ENCODE results near the gene IFT25. TPM values are rescaled to one million over a fixed set of nuclear protein-coding genes. Genes with fewer than 3 reads are reported as not detected.

The IFT25 gene
- total and polyA plus RNA-seq, 2 of the 13 experiments (the other 11 are each of a cell fraction or from before 2014, with no cell fraction given), result 19.7 to 48.0 TPM

- TF ChIP-seq ARHGAP35 (CRISPR knock-in tag; IDR thresholded peaks at IDR 0.05; ENCODE audit: borderline replicate concordance) (no peak), ZSCAN9 (CRISPR knock-in tag; IDR thresholded peaks at IDR 0.05; ENCODE audit: borderline replicate concordance) (no peak), SOX5 (CRISPR knock-in tag; IDR thresholded peaks at IDR 0.05; ENCODE audit: borderline replicate concordance) (no peak), ZBTB21 (CRISPR knock-in tag; IDR thresholded peaks at IDR 0.05) (no peak), ZNF282 (IDR thresholded peaks at IDR 0.05; ENCODE audit: partially characterized antibody) (no peak), FLYWCH1 (CRISPR knock-in tag; IDR thresholded peaks at IDR 0.05) (no peak), CBX1 (IDR thresholded peaks at IDR 0.05; ENCODE audit: low read depth) (no peak), ZSCAN12 (CRISPR knock-in tag; IDR thresholded peaks at IDR 0.05) (no peak), SIX4 (CRISPR knock-in tag; IDR thresholded peaks at IDR 0.05) (peak; percentile 2; the same call in 1 of the 2 replicates), RNF219 (CRISPR knock-in tag; IDR thresholded peaks at IDR 0.05) (no peak), KAT8 (CRISPR knock-in tag; IDR thresholded peaks at IDR 0.05) (no peak), LRRFIP1 (CRISPR knock-in tag; conservative IDR thresholded peaks at IDR 0.05) (no peak), ZNF556 (CRISPR knock-in tag; IDR thresholded peaks at IDR 0.05; ENCODE audit: borderline replicate concordance) (0 out of 2 replicates have a peak, but pooled peaks have one; percentile 29), NR2F6 (IDR thresholded peaks at IDR 0.05) (no peak), NR2F6 (CRISPR knock-in tag; IDR thresholded peaks at IDR 0.05) (no peak), MED13 (CRISPR knock-in tag; IDR thresholded peaks at IDR 0.05) (no peak), JUN (CRISPR knock-in tag; IDR thresholded peaks at IDR 0.05) (no peak), ZNF451 (CRISPR knock-in tag; IDR thresholded peaks at IDR 0.05) (no peak), HOXA7 (CRISPR knock-in tag; IDR thresholded peaks at IDR 0.05) (no peak), TMF1 (CRISPR knock-in tag; IDR thresholded peaks at IDR 0.05; ENCODE audit: low read depth) (no peak), ZNF780A (CRISPR knock-in tag; IDR thresholded peaks at IDR 0.05) (no peak), ERF (CRISPR knock-in tag; IDR thresholded peaks at IDR 0.05) (no peak), CTCF (CRISPR knock-in tag; IDR thresholded peaks at IDR 0.05) (peak; percentile 46), ZNF484 (CRISPR knock-in tag; IDR thresholded peaks at IDR 0.05; ENCODE audit: borderline replicate concordance, low read depth) (no peak), GTF2F1 (IDR thresholded peaks at IDR 0.05; ENCODE audit: low read length) (no peak), ZNF598 (CRISPR knock-in tag; IDR thresholded peaks at IDR 0.05; ENCODE audit: borderline replicate concordance) (no peak), KDM5B (CRISPR knock-in tag; IDR thresholded peaks at IDR 0.05; ENCODE audit: borderline replicate concordance) (no peak)
These were observed 1.0 kb upstream of the IFT25 start, which contains the start of gene LRRC42 (continued) for GRCh38 chr1:53946252-53947171.

All from HepG2 (cell line).